ENCODE data around the gene NRBP1. TPM values are rescaled to one million over a fixed set of nuclear protein-coding genes. Genes with fewer than 3 reads are reported as not detected.

NRBP1 gene
- total and polyA plus RNA-seq, 9 of the 15 experiments (the other 6 are each of a cell fraction or from before 2014, with no cell fraction given) = 2.9 to 84.5 (median 36.9) TPM

- no peak for TF ChIP-seq ZNF318 (IDR thresholded peaks at IDR 0.05; ENCODE audit: borderline replicate concordance in 1 of 2, low read depth in 1 of 2)
- TF ChIP-seq CCNT2 (IDR thresholded peaks at IDR 0.05; ENCODE audit: borderline replicate concordance, extremely low read depth, insufficient read length, low read depth, low read length) = no peak
- no peak for TF ChIP-seq ILK (tag; IDR thresholded peaks at IDR 0.05; ENCODE audit: borderline replicate concordance, low read depth)
- no peak for TF ChIP-seq SMARCA4 (IDR thresholded peaks at IDR 0.05)
- no peak for TF ChIP-seq ZNF778 (CRISPR knock-in tag; IDR thresholded peaks at IDR 0.05)
- no peak for TF ChIP-seq TOE1 (IDR thresholded peaks at IDR 0.05; ENCODE audit: borderline replicate concordance)
- TF ChIP-seq TOE1 (CRISPR knock-in tag; IDR thresholded peaks at IDR 0.05; ENCODE audit: borderline replicate concordance, low read depth) = peak; percentile 48; the same call in 1 of the 2 replicates
- no peak for TF ChIP-seq ETV1 (tag; conservative IDR thresholded peaks at IDR 0.05; ENCODE audit: low read depth)
- TF ChIP-seq ZKSCAN3 (CRISPR knock-in tag; IDR thresholded peaks at IDR 0.05) = no peak
- no peak for TF ChIP-seq NFXL1 (CRISPR knock-in tag; IDR thresholded peaks at IDR 0.05)
- TF ChIP-seq VEZF1 (CRISPR knock-in tag; IDR thresholded peaks at IDR 0.05) = no peak
Observed at GRCh38 chr2:27489118-27489497, 60.7 kb downstream of the NRBP1 start (continued).

Measured in K562 (cell line).